Left renal cortex interstitium (tissue), 4 donors: Measurements from ENCODE around the gene ELAC1. TPM values are rescaled to one million over a fixed set of nuclear protein-coding genes. Genes with fewer than 3 reads are reported as not detected.

Experiments used
- DNase-seq, 4 donors: peaks; one replicate each; pipeline ENCODE4 v3.0.0-alpha.2; 2013; ENCODE audit warnings: low read depth in 4 of 4, low spot score in 2 of 4, missing footprints in 1 of 4
- polyA plus RNA-seq, 4 donors: library from polyadenylated mRNA; unstranded; fragments of 120-200 nt; gene quantifications; one replicate each; pipeline ENCODE4 v1.2.1, GENCODE V29; 2013; ENCODE audit not compliant: insufficient read length in 4 of 4

ELAC1 gene
- polyA plus RNA-seq, 4 donors: 15.4 to 17.9 (median 17.0) TPM

DNA sequence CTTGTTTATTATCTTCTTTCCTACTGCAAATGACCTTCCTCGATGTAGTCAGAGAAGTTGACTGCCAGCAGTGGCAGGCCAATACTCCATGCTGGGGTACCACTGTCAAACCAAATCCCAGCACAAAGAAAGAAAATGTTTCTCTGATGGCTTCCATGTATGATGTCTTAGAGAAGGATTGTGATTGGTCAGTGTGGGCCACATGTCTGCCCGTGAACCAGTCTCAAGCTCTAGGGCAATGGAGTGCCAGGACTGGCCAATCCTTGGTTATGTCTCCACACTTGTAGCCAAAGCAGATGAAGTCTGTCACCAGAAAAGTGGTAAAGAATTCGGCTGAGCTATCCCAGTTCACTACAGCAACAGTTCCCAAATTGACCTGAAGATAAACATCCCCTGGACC lies 44.6 kb downstream of the ELAC1 start:
- no peak for DNase-seq

- no peak for DNase-seq
Measured at GRCh38 chr18:51013259-51013658, 45.4 kb downstream of the ELAC1 start.

DNA sequence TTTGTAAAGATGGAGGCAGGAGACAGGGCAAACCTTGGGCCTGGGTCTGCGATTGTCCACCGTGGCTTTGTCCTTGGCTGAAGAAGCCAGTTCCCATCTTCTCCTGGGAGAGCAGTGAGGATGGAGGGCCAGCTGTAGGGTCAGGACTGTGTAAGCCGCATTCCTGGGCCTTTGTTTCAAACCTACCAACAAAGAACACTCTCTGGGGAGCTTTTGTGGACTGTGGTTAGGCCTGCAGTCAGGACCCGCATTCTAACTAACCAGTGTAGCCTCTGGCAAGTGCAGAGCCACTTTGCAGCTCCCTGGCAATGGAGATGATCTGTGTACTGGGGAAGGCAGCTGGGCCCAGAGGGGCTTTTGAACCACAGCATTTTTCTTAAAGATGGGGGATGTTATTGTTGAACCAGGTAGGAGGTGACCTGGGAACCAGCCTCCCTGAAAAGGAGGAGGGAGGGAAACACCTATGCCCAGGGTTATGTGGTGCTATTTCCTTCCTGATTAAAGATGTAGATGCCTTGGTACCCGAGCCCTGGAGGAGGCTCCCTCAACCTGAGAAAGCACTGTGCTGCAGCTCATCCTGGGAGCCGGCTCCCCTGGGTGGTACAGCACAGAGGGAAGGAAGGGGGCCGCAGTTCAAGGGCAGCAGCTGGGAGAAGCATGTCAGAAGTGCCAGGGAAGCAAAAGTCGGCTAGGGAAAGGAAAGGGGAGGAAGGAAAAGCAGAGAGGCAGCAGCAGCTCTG lies 49.5 kb downstream of the ELAC1 start:
- no peak for DNase-seq

DNA sequence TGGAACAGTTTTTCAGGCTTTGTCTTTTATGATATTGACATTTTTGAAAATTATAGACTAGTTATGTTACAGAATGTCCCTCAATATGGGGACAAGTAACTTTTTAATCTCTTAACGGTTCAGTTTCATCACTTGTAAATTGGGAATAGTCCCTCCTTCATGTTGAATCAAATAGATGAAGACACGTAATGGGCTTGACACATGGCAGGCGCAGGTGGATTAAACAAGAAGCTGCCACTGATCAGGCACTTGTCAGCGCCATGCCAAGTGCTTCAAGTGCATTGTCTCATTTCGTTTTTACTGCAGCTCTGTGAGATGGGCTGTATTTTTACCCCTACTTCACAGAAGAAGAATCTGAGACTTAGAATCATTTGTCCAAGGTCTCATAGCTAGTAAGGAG lies 52.7 kb downstream of the ELAC1 start:
- DNase-seq: no peak

DNA sequence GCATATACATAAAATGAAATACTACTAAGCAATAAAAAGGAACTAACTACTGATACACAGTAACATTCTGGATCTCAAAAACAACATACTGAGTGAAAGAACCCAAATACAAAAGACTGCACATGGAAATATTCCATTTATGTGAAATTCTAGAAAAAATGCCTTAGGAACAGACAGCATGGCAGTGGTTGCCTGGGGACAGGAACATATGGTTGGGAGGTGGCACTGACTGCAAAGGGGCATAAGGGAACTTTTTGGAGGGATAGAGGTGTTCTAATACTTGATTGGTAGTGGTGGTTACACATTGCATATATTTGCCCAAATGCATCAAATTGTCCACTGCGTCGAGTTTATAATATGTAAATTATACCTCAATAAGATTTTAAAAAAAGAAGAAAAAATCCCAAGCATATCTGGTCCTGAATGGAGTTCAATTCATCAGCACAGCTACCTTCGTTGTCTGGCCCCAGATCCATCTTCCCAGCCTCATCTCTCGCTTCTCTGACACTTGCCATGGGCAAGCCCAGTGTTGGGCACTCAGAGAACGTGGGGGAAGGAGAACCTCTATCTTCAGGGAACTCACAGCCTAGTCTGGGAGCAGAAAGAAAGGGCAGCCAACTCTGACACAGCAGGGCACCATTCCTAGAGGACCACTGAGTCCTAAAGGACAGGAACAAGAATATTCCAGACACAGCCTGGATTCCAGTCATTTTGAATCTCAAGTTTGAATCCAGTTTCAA lies 53.6 kb downstream of the ELAC1 start:
- no peak for DNase-seq

GRCh38 chr18:51025512-51025911 lies 57.7 kb downstream of the ELAC1 start:
- no peak for DNase-seq

DNA sequence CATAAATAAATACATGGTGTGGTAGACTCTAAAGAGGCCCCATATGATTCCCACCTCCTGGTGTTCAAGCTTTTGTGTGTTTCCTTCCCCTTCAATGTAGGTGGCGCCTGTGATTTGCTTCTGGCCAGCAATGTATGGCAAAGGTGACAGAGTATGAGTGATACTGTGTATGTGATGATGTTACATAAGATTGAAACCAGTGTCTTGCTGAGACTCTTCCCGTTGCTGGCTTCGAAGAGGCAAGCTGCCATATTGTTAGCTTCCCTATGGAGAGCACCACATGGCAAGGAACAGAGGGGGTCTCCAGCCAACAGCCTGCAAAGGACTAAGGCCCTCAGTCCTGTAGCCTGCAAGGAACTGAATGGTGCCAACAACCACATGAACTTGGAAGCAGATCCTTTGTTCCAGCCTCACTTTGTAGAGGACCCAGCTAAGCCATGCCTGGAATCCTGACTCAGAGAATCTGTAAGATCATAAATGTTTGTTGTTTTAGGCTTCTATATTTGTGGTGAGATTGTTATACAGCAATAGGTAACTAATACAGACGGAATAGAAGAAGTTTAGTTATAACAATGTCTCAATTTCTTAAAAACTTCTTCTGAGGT lies 60.5 kb downstream of the ELAC1 start:
- no peak for DNase-seq

DNA sequence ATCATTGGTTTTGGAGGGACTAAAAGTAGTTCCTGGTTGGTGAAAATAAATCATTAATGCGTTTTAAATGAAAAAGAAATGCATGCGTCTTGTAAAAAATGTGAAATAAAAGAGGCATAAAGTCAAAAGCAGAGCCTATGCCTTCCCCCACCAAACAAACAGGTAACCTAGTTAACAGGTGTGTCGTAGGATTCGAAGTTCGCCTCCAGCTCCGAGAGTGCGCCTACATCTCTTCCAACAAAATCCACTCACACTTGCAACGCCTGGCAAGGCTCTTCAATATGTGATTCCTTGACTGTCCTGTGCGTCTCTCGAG lies 61.5 kb downstream of the ELAC1 start:
- DNase-seq: no peak

- peak; percentile 86 to 95 (median 92) for DNase-seq
Measured at GRCh38 chr18:51029694-51030536, 62.1 kb downstream of the ELAC1 start, which contains the start of gene SMAD4. Gene SMAD4, plus strand, starts transcription at chr18:51030213. Its CDS starts 16,834 bp downstream, at chr18:51047047.

DNA sequence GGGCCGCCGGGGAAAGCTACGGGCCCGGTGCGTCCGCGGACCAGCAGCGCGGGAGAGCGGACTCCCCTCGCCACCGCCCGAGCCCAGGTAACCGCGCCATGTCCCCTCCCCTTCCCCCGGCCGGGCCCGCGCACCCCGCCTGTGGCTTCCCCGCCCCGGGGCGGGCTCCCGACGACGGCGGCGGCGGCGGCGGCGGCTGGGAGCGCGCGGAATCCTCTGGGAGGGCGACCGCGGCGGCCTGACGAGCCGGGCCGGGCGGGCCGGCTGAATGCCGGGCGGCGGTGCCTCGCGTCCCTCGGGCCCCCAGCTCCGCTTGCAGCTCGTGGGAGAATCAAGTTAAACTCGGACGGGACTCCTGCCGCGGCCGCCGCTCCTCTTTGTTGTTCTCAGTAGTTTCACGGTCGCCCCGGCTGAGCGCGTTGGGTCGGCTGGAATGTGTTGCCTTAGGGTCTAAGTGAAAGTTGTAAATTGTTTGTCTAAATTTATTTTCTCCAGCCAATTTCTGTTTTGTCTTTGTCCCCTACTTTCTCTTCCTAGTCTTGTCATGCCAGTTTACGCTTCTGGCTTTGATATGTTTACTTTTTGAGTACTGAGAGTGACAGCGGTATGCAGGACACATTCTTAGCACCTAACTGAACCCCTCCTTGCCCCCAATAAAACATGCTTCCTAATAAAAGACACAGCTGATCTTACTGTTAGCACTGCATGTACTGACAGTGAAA lies 62.9 kb downstream of the ELAC1 start:
- DNase-seq: no peak

- no peak for DNase-seq
Measured at GRCh38 chr18:51032193-51032592, 64.4 kb downstream of the ELAC1 start.

DNA sequence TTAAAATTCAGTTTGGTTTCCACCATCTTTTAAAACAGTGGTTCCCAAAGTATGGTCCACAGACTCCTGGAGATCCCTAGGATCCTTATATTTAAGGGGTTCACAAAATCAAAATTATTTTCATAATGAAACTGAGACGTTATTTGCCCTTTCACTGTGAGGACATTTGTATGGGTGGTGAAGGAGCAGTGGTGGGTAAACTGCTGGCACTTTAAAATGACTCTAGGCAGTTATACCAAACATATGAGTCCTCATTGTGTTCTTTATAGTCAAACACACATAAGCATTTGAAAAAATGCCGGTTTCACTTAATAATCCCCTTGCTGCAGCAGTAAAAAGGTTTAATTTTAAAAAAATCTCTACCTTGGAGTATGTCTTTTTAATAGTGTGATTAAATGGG lies 69.4 kb downstream of the ELAC1 start:
- DNase-seq: no peak

Other genes with a start within 250 kb of the ELAC1 start
- gene MRO, start 148.0 kb upstream of the ELAC1 start, polyA plus RNA-seq: 1 to 10 TPM; 2.2 to 2.7 (median 2.4) TPM
- 10 to 100 TPM; 33.8 to 38.0 (median 36.4) TPM for gene ME2, start 88.9 kb upstream of the ELAC1 start, polyA plus RNA-seq
- gene SMAD4, start 62.2 kb downstream of the ELAC1 start, polyA plus RNA-seq: 100 to 1,000 TPM; 149 to 171 (median 160) TPM
- 10 to 100 TPM; 61.0 to 74.4 (median 70.5) TPM for gene MEX3C, start 229.6 kb downstream of the ELAC1 start, polyA plus RNA-seq